GM19452 (cell line): ENCODE results near the gene C1QTNF5.

ENCODE experiments used
- ATAC-seq: cut with Tn5 transposase; IDR thresholded peaks from one replicate; pipeline ENCODE4 v1.9.1; 2021; ENCODE audit not compliant: unreplicated experiment

C1QTNF5 gene

DNA sequence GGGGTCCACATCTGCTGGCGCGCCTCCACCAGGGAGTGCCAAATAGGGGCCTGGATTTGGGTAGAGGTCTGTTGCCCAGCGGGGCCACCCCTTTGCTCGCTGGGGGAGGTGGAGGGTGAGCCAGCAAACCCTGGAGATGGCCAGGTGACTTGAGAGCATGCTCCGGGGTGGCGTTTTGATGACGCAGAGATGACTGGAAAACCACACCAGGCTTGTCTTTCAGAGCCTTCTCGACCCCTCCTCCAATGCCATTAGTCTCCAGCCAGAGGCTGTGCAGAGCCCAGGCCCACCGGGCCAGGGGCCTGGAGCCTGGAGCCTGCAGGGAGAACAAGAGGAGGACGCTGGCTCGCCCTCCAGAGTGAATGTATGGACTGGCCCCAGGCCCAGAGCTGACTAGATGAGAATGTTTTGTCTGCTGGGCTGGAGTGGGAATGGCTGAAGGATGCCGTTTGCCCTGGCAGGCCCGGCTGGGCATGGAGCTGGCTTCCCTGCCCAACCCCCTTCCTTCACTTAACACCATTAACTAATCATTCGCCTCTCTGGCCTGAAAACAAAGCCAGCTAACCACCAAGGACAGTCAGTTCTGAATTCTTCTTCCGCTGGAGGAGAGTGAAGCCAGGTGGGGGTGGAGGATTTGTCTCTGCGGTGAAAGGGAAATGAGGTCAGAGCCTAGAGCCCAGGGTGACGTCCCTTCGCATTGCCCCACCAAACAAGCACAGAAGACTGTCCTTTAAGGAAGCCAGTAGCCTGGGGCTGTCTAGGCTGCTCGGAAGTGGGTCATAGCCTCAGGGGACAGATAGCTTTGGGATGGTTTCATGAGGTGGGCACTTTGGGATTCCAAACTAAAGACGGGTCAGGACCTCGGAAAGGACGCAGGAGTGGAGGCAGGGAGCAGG is 22.2 kb downstream of the C1QTNF5 start:
- no peak for ATAC-seq

- ATAC-seq = no peak
Observed at GRCh38 chr11:119317592-119318239, 23.0 kb downstream of the C1QTNF5 start.

DNA sequence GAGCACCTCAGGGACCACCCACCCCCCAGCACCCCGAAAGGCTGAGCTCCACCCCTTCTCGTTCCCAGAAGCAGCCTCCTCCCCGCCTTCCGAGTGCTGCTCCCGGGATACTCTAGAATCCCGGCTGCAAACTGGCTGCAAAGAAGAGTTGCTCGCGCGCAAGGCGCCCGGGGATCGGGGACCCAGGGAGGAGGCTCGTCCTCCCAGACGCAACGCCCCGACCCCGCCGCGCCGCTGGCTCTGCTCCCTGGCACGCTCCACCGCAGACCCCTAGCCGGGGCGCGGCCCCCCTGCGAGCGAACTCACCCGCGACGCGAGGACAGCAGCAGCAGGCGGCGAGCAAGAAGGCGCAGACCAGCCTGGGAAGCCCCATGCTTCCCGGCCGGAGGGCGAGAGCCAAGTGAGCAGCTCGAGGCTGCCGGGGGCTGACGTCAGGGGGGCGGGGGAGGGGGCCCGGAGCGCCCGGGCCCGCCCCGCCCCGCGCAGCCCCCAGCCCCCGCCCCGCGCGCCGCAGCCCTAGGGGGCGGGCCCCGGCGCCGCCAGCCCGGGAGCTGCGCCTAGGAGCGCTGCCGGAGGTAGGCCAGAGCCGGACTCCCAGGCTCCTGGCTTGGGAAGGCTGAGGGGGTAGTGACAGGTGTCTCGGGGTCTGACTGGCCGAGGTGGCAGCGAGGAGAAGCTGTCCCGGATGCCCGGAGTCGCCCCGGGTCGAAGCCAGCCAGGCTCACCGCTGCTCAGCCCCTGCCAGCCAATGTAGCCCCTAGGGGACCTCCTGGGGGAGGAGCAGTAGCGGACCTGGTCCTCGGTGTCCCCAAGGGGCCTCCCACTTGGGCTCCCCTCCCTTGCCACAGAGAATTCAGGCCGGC is 23.7 kb downstream of the C1QTNF5 start, which contains the start of gene MCAM:
Gene MCAM, minus strand, starts transcription at position 402 of the 863 bp plus-strand sequence. Its CDS starts 29 bp downstream, at position 373.
- ATAC-seq = no peak

- no peak for ATAC-seq
Observed at GRCh38 chr11:119316016-119316728, 24.5 kb downstream of the C1QTNF5 start.

GRCh38 chr11:119315131-119316015 is 25.3 kb downstream of the C1QTNF5 start:
- ATAC-seq = no peak

DNA sequence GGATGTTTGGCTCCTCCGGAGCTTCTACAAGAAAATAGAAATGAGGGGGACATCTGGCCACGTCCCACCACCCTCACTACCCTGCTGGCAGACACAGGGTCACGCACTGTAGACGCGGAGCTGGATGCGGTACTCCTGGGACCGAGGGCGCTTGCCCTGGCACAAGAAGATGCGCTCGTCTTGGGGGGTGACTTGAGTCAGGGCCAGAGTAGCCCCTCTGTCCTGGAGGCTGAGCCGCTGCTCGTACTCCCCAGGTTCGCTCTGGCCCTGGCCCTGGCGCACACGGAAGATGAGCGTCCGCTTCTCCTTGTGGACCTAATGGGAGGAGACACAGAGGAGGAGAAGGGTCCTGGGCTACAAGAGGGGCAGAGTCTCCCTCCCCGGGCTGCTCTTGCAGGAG is 26.0 kb downstream of the C1QTNF5 start:
- ATAC-seq = no peak

- no peak for ATAC-seq
Observed at GRCh38 chr11:119310682-119311052, 30.0 kb downstream of the C1QTNF5 start.

GRCh38 chr11:119309953-119310681 is 30.6 kb downstream of the C1QTNF5 start:
- ATAC-seq = no peak

- ATAC-seq = no peak
Observed at GRCh38 chr11:119309411-119309810, 31.3 kb downstream of the C1QTNF5 start.

- no peak for ATAC-seq
Observed at GRCh38 chr11:119307974-119308373, 32.7 kb downstream of the C1QTNF5 start.

GRCh38 chr11:119307219-119307618 is 33.5 kb downstream of the C1QTNF5 start:
- no peak for ATAC-seq

- ATAC-seq = no peak
Observed at GRCh38 chr11:119306373-119306890, 34.3 kb downstream of the C1QTNF5 start.

- ATAC-seq = no peak
Observed at GRCh38 chr11:119305556-119306372, 34.9 kb downstream of the C1QTNF5 start.

GRCh38 chr11:119303227-119303718 is 37.4 kb downstream of the C1QTNF5 start:
- no peak for ATAC-seq

- ATAC-seq = no peak
Observed at GRCh38 chr11:119300198-119300964, 40.3 kb downstream of the C1QTNF5 start.

- ATAC-seq = no peak
Observed at GRCh38 chr11:119299416-119299815, 41.3 kb downstream of the C1QTNF5 start.

DNA sequence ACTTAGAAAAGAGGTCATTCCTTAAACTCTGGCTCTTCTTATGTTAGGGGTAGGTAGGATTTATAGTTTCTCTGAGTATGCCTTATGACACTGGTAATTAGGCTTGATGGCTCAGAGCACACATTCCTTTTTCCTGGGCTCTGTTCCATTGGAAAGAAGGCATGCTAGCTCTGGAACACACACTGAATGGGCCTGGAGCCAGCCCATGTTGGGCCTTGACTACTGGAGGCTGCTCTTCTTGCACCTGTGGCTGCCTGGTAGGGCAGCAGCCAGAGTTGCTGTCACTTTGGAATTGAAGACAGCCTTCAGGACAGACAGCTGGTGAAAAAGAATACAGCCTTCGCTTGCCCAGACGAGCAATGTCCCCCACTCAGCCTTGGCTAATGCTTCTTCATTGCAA is 42.0 kb downstream of the C1QTNF5 start:
- no peak for ATAC-seq
